Measurements from ENCODE around the gene NFATC2.

NFATC2 gene

DNA sequence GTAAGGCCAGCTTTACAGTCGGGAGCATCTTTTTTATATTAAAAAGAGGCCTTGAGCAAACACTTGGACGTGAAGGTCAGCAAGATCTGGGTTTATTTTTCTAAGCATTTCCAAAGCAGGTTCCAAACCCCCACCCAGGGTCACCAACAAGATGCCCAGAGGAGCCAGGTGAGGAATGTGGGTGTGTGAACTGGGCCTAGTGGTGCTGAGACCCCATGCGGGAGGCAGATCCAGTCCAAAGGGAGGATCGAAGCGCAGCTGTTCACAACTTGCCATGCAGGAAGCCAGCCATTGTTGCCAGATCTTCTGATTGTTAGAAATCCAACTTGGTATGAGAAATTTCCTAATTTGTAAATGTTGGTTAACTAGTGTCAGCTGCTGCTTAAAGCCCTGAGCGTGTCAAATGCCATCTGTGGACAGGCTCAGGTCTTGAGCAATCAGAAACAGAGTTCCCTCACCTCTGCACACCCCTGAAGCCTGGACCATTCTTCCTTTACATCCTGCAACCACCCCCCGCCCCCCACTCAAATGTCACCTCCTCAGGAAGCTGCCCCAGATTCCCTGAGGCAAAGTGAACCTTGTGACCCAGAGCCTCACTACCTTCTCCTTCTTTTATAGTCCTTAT is 46.5 kb downstream of the NFATC2 start:
- H3K27ac ChIP-seq (ENCODE audit: low read depth, low read length), result no peak overlapping the region
- 0 out of 2 replicates have a peak, but pooled peaks cover 3% of the 10 kb centered on the region for H3F3A ChIP-seq (ENCODE audit: control insufficient read depth, insufficient read depth)
- H3K27me3 ChIP-seq (ENCODE audit: control insufficient read depth, low read length), result no peaks in the 10 kb centered on the region
- H3K4me3 ChIP-seq (ENCODE audit: low read length), result no peak overlapping the region
- H3K36me3 ChIP-seq (ENCODE audit: control insufficient read depth, low read length), result peaks cover 17% of the 10 kb centered on the region
- H3K79me2 ChIP-seq (ENCODE audit: control insufficient read depth, low read length), result peaks cover 20% of the 10 kb centered on the region
- no peaks in the 10 kb centered on the region for H4K20me1 ChIP-seq (ENCODE audit: control insufficient read depth, insufficient read depth, low read depth, low read length)
- H3K4me1 ChIP-seq (ENCODE audit: control insufficient read depth, low read length), result peaks cover 46% of the 10 kb centered on the region
- TF ChIP-seq EZH2phosphoT487 (IDR thresholded peaks at IDR 0.05; ENCODE audit: borderline replicate concordance, low read length), result no peak
- TF ChIP-seq CTCF (IDR thresholded peaks at IDR 0.05; ENCODE audit: low read depth, low read length, poor library complexity, severe bottlenecking), result no peak
- H3K9me2 ChIP-seq (replicated peaks; ENCODE audit: control insufficient read depth, low read length), result no peaks in the 10 kb centered on the region
- H3K4me2 ChIP-seq (ENCODE audit: low read length), result no peak overlapping the region
- no peaks in the 10 kb centered on the region for H3K9me3 ChIP-seq (ENCODE audit: control insufficient read depth, insufficient read depth, low read length)

DNA sequence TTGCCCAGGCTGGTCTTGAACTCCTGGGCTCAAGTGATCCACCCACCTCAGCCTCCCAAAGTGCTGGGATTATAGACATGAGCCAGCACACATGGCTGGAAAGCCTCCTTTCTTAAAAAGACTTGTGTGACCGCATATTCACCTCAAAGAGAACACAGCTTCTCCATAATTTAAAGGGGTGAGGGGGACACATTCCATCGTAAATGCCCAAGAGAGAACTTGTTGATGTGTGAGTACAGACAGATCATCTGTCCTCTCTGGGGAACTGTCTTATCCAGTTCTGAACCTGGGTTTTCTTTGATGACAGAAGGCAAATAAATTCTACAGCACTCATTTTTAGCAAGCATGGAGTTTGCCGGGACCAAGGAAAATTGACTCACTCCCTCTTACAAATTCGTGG is 47.2 kb downstream of the NFATC2 start:
- Histone ChIP-seq H3K79me2 (ENCODE audit: control insufficient read depth, low read length) (peaks cover 20% of the 10 kb centered on the region), H3K9me2 (replicated peaks; ENCODE audit: control insufficient read depth, low read length) (no peaks in the 10 kb centered on the region)

DNA sequence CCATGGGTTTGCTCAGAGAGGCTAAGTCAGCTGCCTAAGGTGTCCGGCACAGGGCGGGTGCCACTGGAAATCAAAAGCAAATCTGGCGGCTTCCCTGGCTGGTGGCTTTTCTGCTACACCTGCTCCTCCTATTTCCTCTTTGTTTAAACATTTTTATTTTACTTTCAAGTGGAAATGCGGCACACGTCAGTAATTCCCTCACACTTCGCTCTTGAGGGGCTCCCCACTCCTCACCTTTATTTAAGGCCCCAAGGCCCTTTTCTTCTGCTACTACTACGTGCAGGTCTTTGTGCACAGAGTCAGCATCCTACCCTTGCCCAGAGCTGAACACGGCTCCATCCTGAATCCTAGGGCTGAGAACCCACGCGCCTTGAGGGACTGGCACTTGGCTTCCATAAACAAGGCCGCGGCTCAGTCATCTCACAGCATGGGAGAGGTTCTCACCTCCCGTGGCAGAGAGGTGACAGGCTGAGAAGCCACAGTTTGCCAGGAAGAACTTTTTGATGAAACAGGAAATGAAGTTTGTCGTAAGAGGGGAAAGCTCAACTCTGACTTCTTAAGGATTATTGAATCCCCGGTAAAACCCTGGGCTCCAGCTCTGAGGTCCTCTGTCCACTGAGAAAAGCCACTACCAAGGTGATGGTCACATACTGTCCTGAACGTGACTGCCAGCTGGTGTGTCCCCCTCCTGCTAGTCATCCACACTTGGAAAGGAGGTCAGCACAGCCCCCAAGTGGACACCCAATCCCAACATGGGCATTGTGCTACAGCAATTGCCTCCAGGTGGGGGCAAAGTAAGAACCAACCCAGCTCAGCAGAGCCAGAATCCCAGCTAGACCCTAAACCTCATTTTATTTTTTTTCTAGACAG is 48.0 kb downstream of the NFATC2 start:
- TF ChIP-seq EZH2phosphoT487 (IDR thresholded peaks at IDR 0.05; ENCODE audit: borderline replicate concordance, low read length) (no peak), CTCF (IDR thresholded peaks at IDR 0.05; ENCODE audit: low read depth, low read length, poor library complexity, severe bottlenecking) (no peak)
- Histone ChIP-seq H4K20me1 (ENCODE audit: control insufficient read depth, insufficient read depth, low read depth, low read length) (no peaks in the 10 kb centered on the region), H3K4me1 (ENCODE audit: control insufficient read depth, low read length) (peaks cover 35% of the 10 kb centered on the region), H3K9me3 (ENCODE audit: control insufficient read depth, insufficient read depth, low read length) (no peaks in the 10 kb centered on the region), H3K4me3 (ENCODE audit: low read length) (no peak overlapping the region), H3K27me3 (ENCODE audit: control insufficient read depth, low read length) (no peaks in the 10 kb centered on the region), H3K79me2 (ENCODE audit: control insufficient read depth, low read length) (peaks cover 20% of the 10 kb centered on the region), H3F3A (ENCODE audit: control insufficient read depth, insufficient read depth) (no peaks in the 10 kb centered on the region), H3K9me2 (replicated peaks; ENCODE audit: control insufficient read depth, low read length) (no peaks in the 10 kb centered on the region), H3K4me2 (ENCODE audit: low read length) (no peak overlapping the region), H3K36me3 (ENCODE audit: control insufficient read depth, low read length) (peaks cover 17% of the 10 kb centered on the region), H3K27ac (ENCODE audit: low read depth, low read length) (no peak overlapping the region)

More for the DNA sequence above, 47.2 kb downstream of the NFATC2 start:
- Histone ChIP-seq H3F3A (ENCODE audit: control insufficient read depth, insufficient read depth) (0 out of 2 replicates have a peak, but pooled peaks cover 3% of the 10 kb centered on the region), H3K4me1 (ENCODE audit: control insufficient read depth, low read length) (peaks cover 42% of the 10 kb centered on the region), H3K4me3 (ENCODE audit: low read length) (no peak overlapping the region), H4K20me1 (ENCODE audit: control insufficient read depth, insufficient read depth, low read depth, low read length) (no peaks in the 10 kb centered on the region), H3K4me2 (ENCODE audit: low read length) (no peak overlapping the region), H3K27me3 (ENCODE audit: control insufficient read depth, low read length) (no peaks in the 10 kb centered on the region), H3K36me3 (ENCODE audit: control insufficient read depth, low read length) (peaks cover 17% of the 10 kb centered on the region), H3K9me3 (ENCODE audit: control insufficient read depth, insufficient read depth, low read length) (no peaks in the 10 kb centered on the region), H3K27ac (ENCODE audit: low read depth, low read length) (no peak overlapping the region)
- TF ChIP-seq CTCF (IDR thresholded peaks at IDR 0.05; ENCODE audit: low read depth, low read length, poor library complexity, severe bottlenecking) (no peak), EZH2phosphoT487 (IDR thresholded peaks at IDR 0.05; ENCODE audit: borderline replicate concordance, low read length) (no peak)

All from DOHH2 (cell line).